ENCODE results near the gene C1orf198. TPM values are rescaled to one million over a fixed set of nuclear protein-coding genes. Genes with fewer than 3 reads are reported as not detected.

The C1orf198 gene
- total RNA-seq, 2 experiments from 2014 or later = 6.2 to 6.9 TPM

GRCh38 chr1:230832476-230832875, 35.8 kb downstream of the C1orf198 start:
- Mint-ChIP-seq H3K36me3 (ENCODE audit: low read depth) (no peaks in the 10 kb centered on the region), H3K27ac (no peak overlapping the region), H3K4me3 (no peak overlapping the region), H3K9me3 (peaks cover 6% of the 10 kb centered on the region), H3K4me1 (ENCODE audit: low read depth) (no peaks in the 10 kb centered on the region), H3K27me3 (peaks cover 2% of the 10 kb centered on the region)
- TF ChIP-seq, protein P1, sequence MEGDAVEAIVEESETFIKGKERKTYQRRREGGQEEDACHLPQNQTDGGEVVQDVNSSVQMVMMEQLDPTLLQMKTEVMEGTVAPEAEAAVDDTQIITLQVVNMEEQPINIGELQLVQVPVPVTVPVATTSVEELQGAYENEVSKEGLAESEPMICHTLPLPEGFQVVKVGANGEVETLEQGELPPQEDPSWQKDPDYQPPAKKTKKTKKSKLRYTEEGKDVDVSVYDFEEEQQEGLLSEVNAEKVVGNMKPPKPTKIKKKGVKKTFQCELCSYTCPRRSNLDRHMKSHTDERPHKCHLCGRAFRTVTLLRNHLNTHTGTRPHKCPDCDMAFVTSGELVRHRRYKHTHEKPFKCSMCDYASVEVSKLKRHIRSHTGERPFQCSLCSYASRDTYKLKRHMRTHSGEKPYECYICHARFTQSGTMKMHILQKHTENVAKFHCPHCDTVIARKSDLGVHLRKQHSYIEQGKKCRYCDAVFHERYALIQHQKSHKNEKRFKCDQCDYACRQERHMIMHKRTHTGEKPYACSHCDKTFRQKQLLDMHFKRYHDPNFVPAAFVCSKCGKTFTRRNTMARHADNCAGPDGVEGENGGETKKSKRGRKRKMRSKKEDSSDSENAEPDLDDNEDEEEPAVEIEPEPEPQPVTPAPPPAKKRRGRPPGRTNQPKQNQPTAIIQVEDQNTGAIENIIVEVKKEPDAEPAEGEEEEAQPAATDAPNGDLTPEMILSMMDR (IDR thresholded peaks at IDR 0.05) = no peak
- POLR2A ChIA-PET = no interaction called here
- CTCF ChIA-PET = no interaction called here
- ATAC-seq = no peak
- intact Hi-C loops (cut with micrococcal nuclease) = no loop called here
- no peak for DNase-seq

- POLR2A ChIA-PET = no interaction called here
- intact Hi-C loops (cut with micrococcal nuclease) = no loop called here
- ATAC-seq = no peak
- H3K27ac Mint-ChIP-seq = no peak overlapping the region
- peaks cover 2% of the 10 kb centered on the region for H3K27me3 Mint-ChIP-seq
- TF ChIP-seq, protein P1 (IDR thresholded peaks at IDR 0.05) = no peak
- H3K36me3 Mint-ChIP-seq (ENCODE audit: low read depth) = no peaks in the 10 kb centered on the region
- no peak overlapping the region for H3K4me3 Mint-ChIP-seq
- CTCF ChIA-PET = no interaction called here
- peaks cover 6% of the 10 kb centered on the region for H3K9me3 Mint-ChIP-seq
- no peaks in the 10 kb centered on the region for H3K4me1 Mint-ChIP-seq (ENCODE audit: low read depth)
- DNase-seq = no peak
Observed at GRCh38 chr1:230831771-230832170, 36.5 kb downstream of the C1orf198 start.

- ATAC-seq (no peak), DNase-seq (no peak)
- Mint-ChIP-seq H3K9me3 (peaks cover 6% of the 10 kb centered on the region), H3K4me1 (ENCODE audit: low read depth) (no peaks in the 10 kb centered on the region), H3K4me3 (no peak overlapping the region), H3K36me3 (ENCODE audit: low read depth) (no peaks in the 10 kb centered on the region), H3K27me3 (peaks cover 2% of the 10 kb centered on the region), H3K27ac (no peak overlapping the region)
- TF ChIP-seq, protein P1 (IDR thresholded peaks at IDR 0.05) = no peak
- intact Hi-C loops (cut with micrococcal nuclease) = no loop called here
- ChIA-PET POLR2A (no interaction called here), CTCF (no interaction called here)
Observed at GRCh38 chr1:230828421-230828820, 39.9 kb downstream of the C1orf198 start.

DNA sequence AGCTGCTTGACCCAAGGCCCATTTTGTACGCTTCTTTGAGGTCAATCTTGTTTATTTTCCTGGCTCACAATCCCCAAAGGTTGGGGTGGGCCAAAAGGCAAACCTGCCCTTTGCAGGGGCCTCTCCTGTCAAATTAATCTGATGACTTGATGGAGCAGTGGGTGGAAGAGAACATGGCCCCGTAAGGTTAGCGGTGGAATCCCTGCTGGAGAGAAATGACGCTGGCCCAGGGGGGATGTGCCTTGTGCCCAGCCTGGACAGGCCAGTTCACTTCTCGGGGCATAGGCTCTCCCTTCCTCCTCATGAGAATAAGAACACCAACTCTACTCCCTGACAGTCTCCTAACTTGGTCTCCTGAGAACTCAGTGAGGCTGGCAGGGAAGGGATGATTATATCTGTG, 40.5 kb downstream of the C1orf198 start:
- TF ChIP-seq, protein P1 (IDR thresholded peaks at IDR 0.05) = no peak
- H3K27me3 Mint-ChIP-seq = no peaks in the 10 kb centered on the region
- DNase-seq (no peak), ATAC-seq (no peak)
- H3K27ac Mint-ChIP-seq = no peak overlapping the region
- H3K9me3 Mint-ChIP-seq = peaks cover 6% of the 10 kb centered on the region
- CTCF ChIA-PET = no interaction called here
- H3K4me1 Mint-ChIP-seq (ENCODE audit: low read depth) = no peaks in the 10 kb centered on the region
- no peak overlapping the region for H3K4me3 Mint-ChIP-seq
- no peaks in the 10 kb centered on the region for H3K36me3 Mint-ChIP-seq (ENCODE audit: low read depth)
- intact Hi-C loops (cut with micrococcal nuclease) = no loop called here
- POLR2A ChIA-PET = no interaction called here

DNA sequence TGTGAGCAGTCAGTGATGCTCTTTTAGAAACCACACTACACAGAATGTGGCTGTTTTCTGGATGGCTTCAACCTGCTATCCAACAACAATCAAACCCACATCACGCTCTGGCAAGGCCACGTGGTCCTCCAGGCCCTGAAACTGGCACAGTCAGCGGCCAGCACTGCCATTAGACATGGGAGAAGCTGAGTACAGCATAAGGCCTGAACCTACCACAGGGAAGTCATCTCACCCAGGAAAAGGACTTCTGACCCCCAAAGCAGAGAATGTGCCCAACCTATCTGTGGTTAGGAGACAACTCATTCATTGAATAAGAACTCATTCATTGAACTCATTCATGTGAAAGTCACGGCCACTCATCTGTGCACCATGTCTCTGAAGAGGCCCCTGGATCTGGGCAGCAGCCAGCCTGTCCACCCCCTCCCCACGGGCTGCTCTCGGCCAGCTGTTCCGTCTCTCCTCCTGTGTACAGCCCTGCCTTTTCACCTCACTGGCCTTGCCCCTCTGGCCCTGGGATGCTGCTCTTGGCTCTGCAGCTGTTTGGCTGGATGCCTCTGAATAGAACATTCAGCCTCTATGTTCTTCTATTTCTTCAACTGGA, 41.1 kb downstream of the C1orf198 start:
- TF ChIP-seq, protein P1 (IDR thresholded peaks at IDR 0.05) = no peak
- Mint-ChIP-seq H3K27ac (no peak overlapping the region), H3K4me3 (no peak overlapping the region), H3K9me3 (peaks cover 6% of the 10 kb centered on the region), H3K4me1 (ENCODE audit: low read depth) (no peaks in the 10 kb centered on the region), H3K27me3 (no peaks in the 10 kb centered on the region), H3K36me3 (ENCODE audit: low read depth) (no peaks in the 10 kb centered on the region)
- ChIA-PET CTCF (no interaction called here), POLR2A (interaction anchor here (0.6 kb wide), 1 partner anchor 432 kb away, joined by 3 read pairs; no protein-coding TSS in a partner anchor)
- no peak for ATAC-seq
- intact Hi-C loops (cut with micrococcal nuclease) = no loop called here
- DNase-seq = no peak

Measured in activated CD8-positive, alpha-beta T cell treated with anti-CD3 and anti-CD28 coated beads for 36 hours (primary cell).